DOHH2 (cell line): ENCODE data around the gene SLC4A1AP.

Source experiments
- H3F3A ChIP-seq: fragments of 200-600 bp; sonication (generic), shearing (Covaris generic); 2 replicates; pipeline ENCODE4 v1.6.0; 2016; ENCODE audit warnings: antibody characterized with exemption, mild to moderate bottlenecking; ENCODE audit not compliant: control insufficient read depth, insufficient read depth
- H3K27ac ChIP-seq: fragments of 200-600 bp; sonication (generic); 2 replicates; pipeline ENCODE4 v1.5.1; 2014; ENCODE audit warnings: low read depth, mild to moderate bottlenecking, low read length, moderate library complexity
- H3K27me3 ChIP-seq: fragments of 200-600 bp; sonication (generic); 2 replicates; pipeline ENCODE4 v1.6.1; 2014; ENCODE audit warnings: mild to moderate bottlenecking, low read length, mixed read lengths; ENCODE audit not compliant: control insufficient read depth
- H3K36me3 ChIP-seq: fragments of 200-600 bp; sonication (generic); 2 replicates; pipeline ENCODE4 v1.6.1; 2014; ENCODE audit warnings: mild to moderate bottlenecking, low read length, moderate library complexity, mixed read lengths; ENCODE audit not compliant: control insufficient read depth
- H3K4me1 ChIP-seq: fragments of 200-600 bp; sonication (generic); 2 replicates; pipeline ENCODE4 v1.6.1; 2014; ENCODE audit warnings: mild to moderate bottlenecking, low read length, mixed read lengths; ENCODE audit not compliant: control insufficient read depth
- H3K4me2 ChIP-seq: fragments of 200-600 bp; sonication (generic); 2 replicates; pipeline ENCODE4 v1.6.0; 2014; ENCODE audit warnings: mild to moderate bottlenecking, low read length, moderate library complexity
- H3K4me3 ChIP-seq: fragments of 200-600 bp; sonication (generic); 2 replicates; pipeline ENCODE4 v1.5.1; 2014; ENCODE audit warnings: mild to moderate bottlenecking, low read length, mixed read lengths
- H3K79me2 ChIP-seq: fragments of 200-600 bp; sonication (generic); 2 replicates; pipeline ENCODE4 v1.6.1; 2014; ENCODE audit warnings: mild to moderate bottlenecking, low read length, mixed read lengths; ENCODE audit not compliant: control insufficient read depth
- H3K9me2 ChIP-seq: fragments of 200-600 bp; sonication (generic); replicated peaks from 2 replicates; pipeline ENCODE4 v1.6.1; 2014; ENCODE audit warnings: mild to moderate bottlenecking, low read length, mixed read lengths; ENCODE audit not compliant: control insufficient read depth
- H3K9me3 ChIP-seq: fragments of 200-600 bp; sonication (generic); 2 replicates; pipeline ENCODE4 v1.6.1; 2014; ENCODE audit warnings: antibody characterized with exemption, low read length, mixed read lengths; ENCODE audit not compliant: control insufficient read depth, insufficient read depth
- H4K20me1 ChIP-seq: fragments of 200-600 bp; sonication (generic); 2 replicates; pipeline ENCODE4 v1.6.0; 2014; ENCODE audit warnings: low read depth, mild to moderate bottlenecking, antibody characterized with exemption, low read length, moderate library complexity; ENCODE audit not compliant: control insufficient read depth, insufficient read depth
- EZH2phosphoT487 ChIP-seq: fragments of 200-600 bp; sonication (generic); IDR thresholded peaks from 2 replicates; pipeline ENCODE4 v1.6.1; 2017; ENCODE audit warnings: borderline replicate concordance, mild to moderate bottlenecking, antibody characterized with exemption, low read length, moderate library complexity, mixed read lengths
- TF ChIP-seq, protein P1 (sequence below): fragments of 200-600 bp; sonication (generic); IDR thresholded peaks from one replicate; pipeline ENCODE4 v1.5.1; 2014; ENCODE audit warnings: antibody characterized with exemption, mild to moderate bottlenecking, low read depth, low read length; ENCODE audit not compliant: poor library complexity, severe bottlenecking

Gene SLC4A1AP

DNA sequence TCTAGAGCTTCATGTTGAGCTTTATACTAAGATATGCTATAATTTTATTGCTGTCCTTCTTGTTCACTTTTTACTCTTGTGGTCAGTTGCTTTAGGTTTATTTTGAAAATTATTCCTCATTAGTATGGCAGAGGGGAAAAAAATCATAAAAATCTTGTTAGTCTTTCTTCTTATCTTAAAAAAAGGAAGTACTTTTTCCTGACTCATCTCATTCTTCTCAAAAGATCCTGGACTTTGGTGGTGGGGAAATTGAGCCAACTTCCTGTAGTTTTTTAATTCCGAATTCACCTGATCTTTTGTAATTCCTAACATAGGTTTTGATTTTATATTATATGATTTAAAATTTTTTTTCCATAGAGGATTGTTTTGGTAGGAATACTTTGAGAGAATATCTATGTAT is 3.8 kb downstream of the SLC4A1AP start:
- peaks cover 18% of the 10 kb centered on the region for H3K4me1 ChIP-seq
- H3K9me3 ChIP-seq, result no peaks in the 10 kb centered on the region
- no peaks in the 10 kb centered on the region for H3K27me3 ChIP-seq
- peaks cover 35% of the 10 kb centered on the region for H3K79me2 ChIP-seq
- no peak overlapping the region for H3K4me3 ChIP-seq
- H3K9me2 ChIP-seq, result no peaks in the 10 kb centered on the region
- H3F3A ChIP-seq, result peaks cover 5% of the 10 kb centered on the region; the same call in 1 of the 2 replicates
- peaks cover 38% of the 10 kb centered on the region for H3K36me3 ChIP-seq
- no peak overlapping the region for H3K4me2 ChIP-seq
- TF ChIP-seq, protein P1, sequence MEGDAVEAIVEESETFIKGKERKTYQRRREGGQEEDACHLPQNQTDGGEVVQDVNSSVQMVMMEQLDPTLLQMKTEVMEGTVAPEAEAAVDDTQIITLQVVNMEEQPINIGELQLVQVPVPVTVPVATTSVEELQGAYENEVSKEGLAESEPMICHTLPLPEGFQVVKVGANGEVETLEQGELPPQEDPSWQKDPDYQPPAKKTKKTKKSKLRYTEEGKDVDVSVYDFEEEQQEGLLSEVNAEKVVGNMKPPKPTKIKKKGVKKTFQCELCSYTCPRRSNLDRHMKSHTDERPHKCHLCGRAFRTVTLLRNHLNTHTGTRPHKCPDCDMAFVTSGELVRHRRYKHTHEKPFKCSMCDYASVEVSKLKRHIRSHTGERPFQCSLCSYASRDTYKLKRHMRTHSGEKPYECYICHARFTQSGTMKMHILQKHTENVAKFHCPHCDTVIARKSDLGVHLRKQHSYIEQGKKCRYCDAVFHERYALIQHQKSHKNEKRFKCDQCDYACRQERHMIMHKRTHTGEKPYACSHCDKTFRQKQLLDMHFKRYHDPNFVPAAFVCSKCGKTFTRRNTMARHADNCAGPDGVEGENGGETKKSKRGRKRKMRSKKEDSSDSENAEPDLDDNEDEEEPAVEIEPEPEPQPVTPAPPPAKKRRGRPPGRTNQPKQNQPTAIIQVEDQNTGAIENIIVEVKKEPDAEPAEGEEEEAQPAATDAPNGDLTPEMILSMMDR, result no peak
- no peak for TF ChIP-seq EZH2phosphoT487
- no peaks in the 10 kb centered on the region for H4K20me1 ChIP-seq
- H3K27ac ChIP-seq, result no peak overlapping the region

DNA sequence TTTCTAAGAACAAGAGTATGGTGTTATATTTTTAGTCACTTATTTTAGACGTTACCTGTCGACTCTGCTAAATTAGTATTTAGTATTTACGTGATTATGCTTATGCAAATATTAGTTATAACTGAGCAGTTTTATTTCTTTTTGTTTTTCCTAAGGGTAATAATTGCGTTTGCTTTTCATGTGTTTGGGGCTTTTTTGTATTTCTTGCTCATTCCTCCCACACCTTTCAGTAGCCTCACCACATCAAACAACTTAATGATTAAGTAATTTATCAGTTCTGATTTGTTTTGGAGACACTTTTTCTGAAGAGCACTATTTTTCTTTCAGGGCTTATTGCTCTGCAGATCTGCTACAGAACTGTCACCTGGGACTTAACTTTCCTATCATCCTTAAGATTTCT is 7.5 kb downstream of the SLC4A1AP start:
- Histone ChIP-seq H3F3A (peaks cover 5% of the 10 kb centered on the region; the same call in 1 of the 2 replicates), H3K36me3 (peaks cover 45% of the 10 kb centered on the region), H3K4me2 (no peak overlapping the region), H3K27ac (no peak overlapping the region), H3K4me1 (no peaks in the 10 kb centered on the region), H3K27me3 (no peaks in the 10 kb centered on the region), H3K79me2 (no peaks in the 10 kb centered on the region), H3K9me2 (no peaks in the 10 kb centered on the region), H4K20me1 (no peaks in the 10 kb centered on the region), H3K9me3 (no peaks in the 10 kb centered on the region), H3K4me3 (no peak overlapping the region)
- TF ChIP-seq, protein P1, result no peak
- TF ChIP-seq EZH2phosphoT487, result no peak

DNA sequence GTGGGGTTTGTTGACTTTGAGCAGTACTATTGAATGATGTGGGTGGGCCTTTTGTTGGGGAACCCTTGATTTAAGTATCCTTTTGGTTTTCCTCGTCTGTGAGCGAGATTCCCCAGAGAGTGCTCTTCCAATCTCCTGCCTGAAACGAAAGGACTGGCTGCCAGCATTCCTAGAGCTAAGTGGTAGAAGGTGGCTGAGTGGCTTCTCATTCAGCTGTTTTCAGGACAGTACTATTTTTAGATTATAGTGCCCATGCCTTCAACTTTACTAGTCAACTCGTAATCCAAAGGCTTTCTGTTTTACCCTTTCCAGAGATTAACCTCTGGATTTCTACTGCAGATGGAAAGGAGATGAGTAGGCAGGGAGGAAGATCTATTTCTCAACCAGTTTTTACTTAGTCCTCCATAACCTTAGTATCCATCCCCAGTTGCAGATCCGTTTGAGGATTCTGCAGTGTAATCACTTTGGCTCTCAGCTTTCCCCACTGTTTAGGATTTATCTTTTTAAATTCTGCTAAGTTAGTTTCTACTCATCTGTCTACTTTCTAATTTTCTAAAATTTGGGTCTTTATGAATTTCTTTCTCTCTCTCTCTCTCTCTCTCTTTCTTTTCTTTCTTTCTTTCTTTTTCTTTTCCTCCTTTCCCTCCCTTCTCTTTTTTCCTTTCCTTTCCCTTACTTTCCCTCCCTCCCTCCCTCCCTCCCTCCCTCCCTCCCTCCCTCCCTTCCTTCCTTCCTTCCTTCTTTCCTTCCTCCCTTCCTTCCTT is 9.2 kb downstream of the SLC4A1AP start:
- Histone ChIP-seq H3K9me3 (no peaks in the 10 kb centered on the region), H3K36me3 (peaks cover 50% of the 10 kb centered on the region), H3K27ac (no peak overlapping the region), H3K4me2 (no peak overlapping the region), H4K20me1 (no peaks in the 10 kb centered on the region), H3K27me3 (no peaks in the 10 kb centered on the region), H3K79me2 (no peaks in the 10 kb centered on the region), H3K4me1 (no peaks in the 10 kb centered on the region), H3K4me3 (no peak overlapping the region), H3K9me2 (no peaks in the 10 kb centered on the region), H3F3A (no peaks in the 10 kb centered on the region)
- TF ChIP-seq EZH2phosphoT487, result no peak
- TF ChIP-seq, protein P1, result no peak
